HepG2 (cell line): ENCODE results near the gene ZNHIT6. TPM values are rescaled to one million over a fixed set of nuclear protein-coding genes. Genes with fewer than 3 reads are reported as not detected.

Experiments
- CSRNP1 ChIP-seq: sonication (generic); formaldehyde crosslinking; IDR thresholded peaks from 2 replicates; pipeline ENCODE4 v1.8.1; 2023; ENCODE audit warnings: mild to moderate bottlenecking, missing genetic modification reagents
- CTCF ChIP-seq: sonication (generic); formaldehyde crosslinking; IDR thresholded peaks from 2 replicates; pipeline ENCODE4 v1.5.0; 2020; ENCODE audit warnings: mild to moderate bottlenecking, missing genetic modification reagents, moderate library complexity
- ELF3 ChIP-seq: IDR thresholded peaks from 2 replicates; pipeline ENCODE4 v1.6.1; 2016; ENCODE audit warnings: missing genetic modification reagents, missing compliant biosample characterization
- LBX2 ChIP-seq: sonication (generic); formaldehyde crosslinking; IDR thresholded peaks from 2 replicates; pipeline ENCODE4 v1.5.0; 2020; ENCODE audit warnings: missing genetic modification reagents, mild to moderate bottlenecking, borderline replicate concordance
- MTA3 ChIP-seq: sonication (generic); formaldehyde crosslinking; IDR thresholded peaks from 2 replicates; pipeline ENCODE4 v1.4.0; 2020; ENCODE audit warnings: missing genetic modification reagents
- MYC ChIP-seq: sonication (generic); formaldehyde crosslinking; IDR thresholded peaks from 2 replicates; pipeline ENCODE4 v1.9.0; 2021; ENCODE audit warnings: missing genetic modification reagents, borderline replicate concordance
- MZF1 ChIP-seq: sonication (generic); formaldehyde crosslinking; IDR thresholded peaks from 2 replicates; pipeline ENCODE4 v1.8.1; 2023; ENCODE audit warnings: mild to moderate bottlenecking, missing genetic modification reagents, borderline replicate concordance
- RNF219 ChIP-seq: sonication (generic); formaldehyde crosslinking; IDR thresholded peaks from 2 replicates; pipeline ENCODE4 v1.5.0; 2020; ENCODE audit warnings: mild to moderate bottlenecking, missing genetic modification reagents
- SKI ChIP-seq: fragments of 450-650 bp; IDR thresholded peaks from one replicate; pipeline ENCODE4 v1.6.1; 2018; ENCODE audit warnings: mild to moderate bottlenecking; ENCODE audit not compliant: partially characterized antibody
- ZBED4 ChIP-seq: sonication (generic); formaldehyde crosslinking; IDR thresholded peaks from 2 replicates; pipeline ENCODE4 v1.4.0; 2020; ENCODE audit warnings: missing genetic modification reagents, borderline replicate concordance
- ZFP91 ChIP-seq: sonication (generic); formaldehyde crosslinking; IDR thresholded peaks from 2 replicates; pipeline ENCODE4 v1.9.0; 2022; ENCODE audit warnings: missing genetic modification reagents, mild to moderate bottlenecking, borderline replicate concordance
- ZNF326 ChIP-seq: sonication (generic); formaldehyde crosslinking; IDR thresholded peaks from 2 replicates; pipeline ENCODE4 v1.4.0; 2020; ENCODE audit warnings: missing genetic modification reagents, borderline replicate concordance
- ZNF33B ChIP-seq: sonication (generic); formaldehyde crosslinking; IDR thresholded peaks from 2 replicates; pipeline ENCODE4 v1.5.1; 2020; ENCODE audit warnings: mild to moderate bottlenecking, missing genetic modification reagents
- ZNF691 ChIP-seq: sonication (generic); formaldehyde crosslinking; IDR thresholded peaks from 2 replicates; pipeline ENCODE4 v1.4.0; 2020; ENCODE audit warnings: missing genetic modification reagents, low read depth, mild to moderate bottlenecking, borderline replicate concordance
- polyA plus RNA-seq, 8 experiments: library from polyadenylated mRNA; depleted of rRNA in 3 of 8; stranded (reverse) in 7 of 8; unstranded in 1 of 8; fragments of >200 nt; fragmentation: Illumina TruSeq in 4 of 8; extraction: Trizol in 4 of 8; gene quantifications; 2 replicates each; pipeline versions ENCODE4 v1.2.1 to v1.2.3, GENCODE V29; 2011 to 2016; ENCODE audit warnings: low read depth in 4 of 8, missing spikeins in 1 of 8, mixed read lengths in 1 of 8; ENCODE audit not compliant: insufficient read depth in 1 of 8
- total RNA-seq, 5 experiments: library from RNA; depleted of rRNA; stranded (reverse); fragments of >200 nt; fragmentation: Illumina TruSeq; extraction: Trizol; gene quantifications; 2 replicates each; pipeline ENCODE4 v1.2.3, GENCODE V29; 2016; ENCODE audit warnings: low read depth in 1 of 5

The ZNHIT6 gene
- total and polyA plus RNA-seq, 2 of the 13 experiments (the other 11 are each of a cell fraction or from before 2014, with no cell fraction given) = 6.0 to 15.2 TPM

- TF ChIP-seq ZNF691 (CRISPR knock-in tag) (no peak), MYC (CRISPR knock-in tag) (peak; percentile 96), CSRNP1 (CRISPR knock-in tag) (0 out of 2 replicates have a peak, but pooled peaks have one; percentile 48), MTA3 (CRISPR knock-in tag) (no peak), SKI (peak; percentile 16), MZF1 (CRISPR knock-in tag) (no peak), RNF219 (CRISPR knock-in tag) (no peak), ZNF33B (CRISPR knock-in tag) (0 out of 2 replicates have a peak, but pooled peaks have one; percentile 40), ZNF326 (CRISPR knock-in tag) (no peak), ZFP91 (CRISPR knock-in tag) (peak; percentile 69; the same call in 1 of the 2 replicates), CTCF (CRISPR knock-in tag) (peak; percentile 53), ELF3 (CRISPR knock-in tag) (peak; percentile 82), LBX2 (no peak), ZBED4 (no peak)
These were observed at the start of gene ZNHIT6 (continued) for GRCh38 chr1:85707990-85708828.
